ENCODE data around the gene ACRBP. TPM values are rescaled to one million over a fixed set of nuclear protein-coding genes. Genes with fewer than 3 reads are reported as not detected.

ACRBP gene
- total RNA-seq, 1 experiment from 2014 or later = 4.2 TPM

GRCh38 chr12:6664902-6665301 is 17.7 kb upstream of the ACRBP start:
- H3K4me1 ChIP-seq (replicated peaks; ENCODE audit: insufficient read depth) = peaks cover 8% of the 10 kb centered on the region
- no TSS peak for BruUV-seq (replicated peaks)
- no peak overlapping the region for H2AFZ ChIP-seq
- H3K4me2 ChIP-seq = no peak overlapping the region
- TF ChIP-seq CTCF (conservative IDR thresholded peaks at IDR 0.05) (no peak), EZH2 (IDR thresholded peaks at IDR 0.05; ENCODE audit: low read depth) (no peak)
- no peak for DNase-seq
- H3K9me2 ChIP-seq (ENCODE audit: insufficient read depth) = no peaks in the 10 kb centered on the region
- ChIA-PET CTCF (no interaction called here), POLR2A (ENCODE audit: unreplicated experiment) (interaction anchor here (0.7 kb wide), 1 partner anchor 51 kb away, joined by 3 read pairs; no protein-coding TSS in a partner anchor)
- H3K4me3 ChIP-seq = no peak overlapping the region
- intact Hi-C loops (cut with micrococcal nuclease; ENCODE audit: unreplicated experiment) = no loop called here
- H3K36me3 ChIP-seq (ENCODE audit: low read depth) = peaks cover 18% of the 10 kb centered on the region
- H3F3A ChIP-seq (ENCODE audit: insufficient read depth, low read depth) = peaks cover 52% of the 10 kb centered on the region
- H3K27me3 ChIP-seq (ENCODE audit: insufficient read depth, low read depth) = no peaks in the 10 kb centered on the region
- no peak overlapping the region for H3K27ac ChIP-seq
- peaks cover 20% of the 10 kb centered on the region for H3K79me2 ChIP-seq (ENCODE audit: low read depth)
- no peaks in the 10 kb centered on the region for H3K9me3 ChIP-seq (ENCODE audit: insufficient read depth, low read depth)
- H4K20me1 ChIP-seq (ENCODE audit: insufficient read depth) = no peaks in the 10 kb centered on the region

- Histone ChIP-seq H4K20me1 (ENCODE audit: insufficient read depth) (no peaks in the 10 kb centered on the region), H3K27ac (peak within 1 kb of the TSS; percentile 58), H3F3A (ENCODE audit: insufficient read depth, low read depth) (peaks cover 36% of the 10 kb centered on the region), H2AFZ (peak within 1 kb of the TSS; percentile 87), H3K27me3 (ENCODE audit: insufficient read depth, low read depth) (no peaks in the 10 kb centered on the region), H3K4me3 (peak within 1 kb of the TSS; percentile 63), H3K79me2 (ENCODE audit: low read depth) (peaks cover 20% of the 10 kb centered on the region), H3K9me2 (ENCODE audit: insufficient read depth) (no peaks in the 10 kb centered on the region), H3K4me2 (peak within 1 kb of the TSS; percentile 92), H3K4me1 (replicated peaks; ENCODE audit: insufficient read depth) (peaks cover 8% of the 10 kb centered on the region), H3K9me3 (ENCODE audit: insufficient read depth, low read depth) (no peaks in the 10 kb centered on the region), H3K36me3 (ENCODE audit: low read depth) (0 out of 2 replicates have a peak, but pooled peaks cover 2% of the 10 kb centered on the region)
- TF ChIP-seq EZH2 (IDR thresholded peaks at IDR 0.05; ENCODE audit: low read depth) = no peak
- TF ChIP-seq CTCF (conservative IDR thresholded peaks at IDR 0.05) = no peak
- intact Hi-C loops (cut with micrococcal nuclease; ENCODE audit: unreplicated experiment) = loop anchor here (1.0 kb wide), 4 partner anchors 26 to 61 kb away; partner anchors contain the start of genes COPS7A and ZNF384
- DNase-seq = peak; percentile 98 to 99
- POLR2A ChIA-PET (ENCODE audit: unreplicated experiment) = interaction anchor here (0.6 kb wide), 2 partner anchors 23 to 159 kb away, joined by 3 to 6 read pairs; no protein-coding TSS in a partner anchor
- CTCF ChIA-PET = interaction anchor here (0.7 kb wide), 1 partner anchor 26 kb away, joined by 4 read pairs; the partner anchor contains the start of gene ZNF384
- BruUV-seq (replicated peaks) = no TSS peak
These were observed 15.9 kb upstream of the ACRBP start, which contains the start of gene ING4 for GRCh38 chr12:6662906-6663742. Gene ING4 (minus strand): TSS chr12:6663119. CDS start chr12:6663101, 18 bp downstream.

- DNase-seq = no peak
- H3F3A ChIP-seq (ENCODE audit: insufficient read depth, low read depth) = peaks cover 34% of the 10 kb centered on the region
- TF ChIP-seq CTCF (conservative IDR thresholded peaks at IDR 0.05) = no peak
- H4K20me1 ChIP-seq (ENCODE audit: insufficient read depth) = no peaks in the 10 kb centered on the region
- H2AFZ ChIP-seq = peak overlapping the region; percentile 87
- peaks cover 8% of the 10 kb centered on the region for H3K4me1 ChIP-seq (replicated peaks; ENCODE audit: insufficient read depth)
- H3K27me3 ChIP-seq (ENCODE audit: insufficient read depth, low read depth) = no peaks in the 10 kb centered on the region
- H3K79me2 ChIP-seq (ENCODE audit: low read depth) = peaks cover 20% of the 10 kb centered on the region
- peak overlapping the region; percentile 63 for H3K4me3 ChIP-seq
- no TSS peak for BruUV-seq (replicated peaks)
- ChIA-PET POLR2A (ENCODE audit: unreplicated experiment) (no interaction called here), CTCF (no interaction called here)
- intact Hi-C loops (cut with micrococcal nuclease; ENCODE audit: unreplicated experiment) = no loop called here
- H3K27ac ChIP-seq = no peak overlapping the region
- H3K9me2 ChIP-seq (ENCODE audit: insufficient read depth) = no peaks in the 10 kb centered on the region
- H3K4me2 ChIP-seq = peak overlapping the region; percentile 92
- H3K9me3 ChIP-seq (ENCODE audit: insufficient read depth, low read depth) = no peaks in the 10 kb centered on the region
- no peaks in the 10 kb centered on the region for H3K36me3 ChIP-seq (ENCODE audit: low read depth)
These were observed 15.3 kb upstream of the ACRBP start for GRCh38 chr12:6662602-6662905.

Measured in PC-9 (cell line).